Measurements from ENCODE around the gene GPC5.

Gene GPC5

DNA sequence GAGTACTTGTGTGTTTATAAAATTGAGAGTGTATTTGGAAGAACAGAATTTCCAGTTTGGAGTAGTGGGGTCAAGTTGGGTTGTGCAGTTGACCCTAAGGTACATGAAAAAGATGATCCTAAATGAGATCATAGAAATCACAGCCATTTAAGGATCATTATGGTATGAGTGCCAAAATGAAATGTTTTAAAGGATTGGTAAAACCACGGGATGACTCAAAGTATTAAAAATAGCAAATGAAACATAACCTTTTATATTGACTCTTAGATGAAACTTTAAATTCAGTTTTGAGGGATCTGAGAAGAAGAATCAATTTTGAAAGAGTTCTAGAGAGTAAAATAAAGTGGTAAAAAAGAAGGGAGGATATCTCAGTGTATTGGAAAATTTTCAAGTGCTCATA is 773.8 kb downstream of the GPC5 start:
- no peak for DNase-seq (ENCODE audit: low spot score)

DNA sequence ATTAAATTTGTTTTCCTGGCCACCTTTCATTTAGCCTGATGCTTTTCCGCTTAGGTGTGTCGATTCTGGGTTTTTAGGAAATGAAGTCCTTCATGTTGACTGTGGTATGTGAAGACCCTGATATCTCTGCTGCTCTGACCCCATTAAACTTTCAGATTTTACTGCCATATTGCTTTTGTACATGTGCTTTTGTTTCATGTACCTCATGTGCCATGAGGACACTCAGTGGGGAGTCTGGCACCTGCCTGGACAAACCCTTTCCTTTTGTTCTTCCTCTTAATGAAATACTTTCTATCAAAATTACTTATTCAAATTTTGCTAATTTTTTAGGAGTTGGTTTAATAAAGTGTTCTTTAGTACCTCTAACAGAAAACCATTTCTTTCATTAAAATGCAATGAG is 774.8 kb downstream of the GPC5 start:
- no peak for DNase-seq (ENCODE audit: low spot score)

DNA sequence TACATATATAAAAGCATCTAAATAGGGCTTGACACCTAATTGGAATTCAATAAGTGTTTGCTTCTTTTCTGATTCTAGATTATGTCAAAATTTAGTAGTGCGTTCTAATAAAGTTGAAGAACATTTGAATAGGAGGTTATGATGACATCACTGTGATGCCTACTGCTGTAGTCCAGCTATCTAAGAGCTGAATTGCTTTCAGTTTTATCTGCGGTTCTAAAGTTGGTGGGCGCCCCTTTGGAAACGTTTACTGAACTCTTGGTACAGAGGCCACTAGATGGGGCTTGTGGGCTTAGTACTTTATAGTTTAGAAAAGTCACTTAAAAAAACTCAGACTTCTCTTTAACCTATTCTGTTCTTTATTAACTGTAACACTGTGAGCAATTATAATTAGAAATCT is 776.9 kb downstream of the GPC5 start:
- peak; percentile 17 for DNase-seq (ENCODE audit: low spot score)

DNA sequence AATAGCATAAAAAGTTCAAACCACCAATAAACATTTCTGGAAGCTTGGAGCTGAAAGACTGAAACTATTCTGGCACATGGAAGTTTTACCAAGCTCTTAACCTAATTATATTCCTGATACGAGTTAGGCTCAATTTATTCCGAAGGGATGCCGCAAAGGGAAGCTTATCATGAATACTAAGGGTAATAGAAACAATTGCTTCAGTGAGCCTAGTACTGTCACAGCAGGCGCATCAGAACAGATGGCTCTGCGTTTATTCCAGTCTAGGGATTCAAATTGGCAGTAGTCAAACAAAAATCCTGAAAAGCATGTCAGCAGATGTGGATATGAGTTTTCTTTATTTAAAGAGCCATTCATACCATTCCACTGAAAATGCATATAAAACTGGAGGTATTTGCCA is 779.5 kb downstream of the GPC5 start:
- DNase-seq (ENCODE audit: low spot score): no peak

DNA sequence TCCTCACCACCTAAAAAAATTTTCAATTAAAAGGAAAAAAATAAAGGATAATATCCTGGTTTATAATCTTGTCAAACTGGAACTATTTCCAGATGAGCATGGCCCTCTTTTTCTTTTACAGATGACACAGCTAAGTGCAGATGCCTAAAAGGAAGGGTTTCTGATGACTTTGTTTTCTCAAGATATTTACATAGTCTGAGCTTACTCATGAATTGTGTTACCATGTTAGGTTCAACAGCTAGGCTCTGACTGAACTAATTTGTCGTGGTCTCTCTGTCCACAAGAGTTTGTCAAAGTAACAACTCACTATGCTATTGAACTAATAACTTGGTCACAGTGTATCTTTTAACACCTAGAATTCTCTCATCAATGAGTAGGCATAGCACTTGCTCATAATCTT is 780.8 kb downstream of the GPC5 start:
- no peak for DNase-seq (ENCODE audit: low spot score)

DNA sequence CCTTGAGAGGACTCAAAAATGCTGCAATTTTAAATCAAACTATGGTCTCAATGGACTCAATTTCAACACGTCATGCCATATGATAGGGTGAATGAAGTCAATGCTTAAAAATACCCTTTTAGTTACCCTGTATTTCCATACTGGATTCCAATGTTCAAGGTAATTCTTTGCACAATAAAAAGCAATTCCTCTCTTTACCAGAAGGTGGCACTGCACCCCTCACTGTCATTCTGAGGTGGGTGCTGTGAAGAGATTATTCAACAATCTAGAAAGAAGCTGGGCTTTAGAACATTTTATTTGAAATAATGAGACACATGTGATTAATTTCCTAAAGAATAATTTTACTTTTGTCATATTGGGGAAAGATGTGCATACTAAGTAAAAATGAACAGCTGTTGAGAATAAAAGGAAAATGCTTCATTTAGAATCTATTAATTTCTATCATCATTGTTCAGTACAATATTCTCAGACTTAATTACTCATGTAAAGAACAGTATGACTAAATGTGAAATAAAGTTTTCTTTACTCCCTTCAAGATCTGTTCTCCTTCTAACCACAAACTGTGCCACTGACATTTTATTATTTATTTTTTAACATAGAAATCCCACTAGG is 789.1 kb downstream of the GPC5 start:
- DNase-seq (ENCODE audit: low spot score): peak; percentile 33

DNA sequence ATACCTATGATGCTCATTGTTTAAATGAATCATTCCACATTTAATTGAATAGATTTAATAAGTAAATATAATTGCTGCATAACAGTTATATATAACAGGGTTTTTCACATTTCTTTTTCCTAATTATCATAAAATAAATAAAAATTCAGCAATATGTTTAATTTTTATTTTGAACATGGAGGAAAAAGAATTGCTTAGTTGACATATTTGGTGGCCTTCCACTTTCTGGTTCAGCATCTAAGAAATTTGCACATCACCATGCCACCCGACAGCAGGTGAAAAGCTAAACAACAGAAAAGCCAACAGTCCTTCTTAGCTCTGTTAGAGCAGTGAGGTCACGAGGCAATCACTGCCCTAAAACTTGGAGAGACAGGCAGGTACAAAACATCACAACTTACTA is 790.2 kb downstream of the GPC5 start:
- no peak for DNase-seq (ENCODE audit: low spot score)

DNA sequence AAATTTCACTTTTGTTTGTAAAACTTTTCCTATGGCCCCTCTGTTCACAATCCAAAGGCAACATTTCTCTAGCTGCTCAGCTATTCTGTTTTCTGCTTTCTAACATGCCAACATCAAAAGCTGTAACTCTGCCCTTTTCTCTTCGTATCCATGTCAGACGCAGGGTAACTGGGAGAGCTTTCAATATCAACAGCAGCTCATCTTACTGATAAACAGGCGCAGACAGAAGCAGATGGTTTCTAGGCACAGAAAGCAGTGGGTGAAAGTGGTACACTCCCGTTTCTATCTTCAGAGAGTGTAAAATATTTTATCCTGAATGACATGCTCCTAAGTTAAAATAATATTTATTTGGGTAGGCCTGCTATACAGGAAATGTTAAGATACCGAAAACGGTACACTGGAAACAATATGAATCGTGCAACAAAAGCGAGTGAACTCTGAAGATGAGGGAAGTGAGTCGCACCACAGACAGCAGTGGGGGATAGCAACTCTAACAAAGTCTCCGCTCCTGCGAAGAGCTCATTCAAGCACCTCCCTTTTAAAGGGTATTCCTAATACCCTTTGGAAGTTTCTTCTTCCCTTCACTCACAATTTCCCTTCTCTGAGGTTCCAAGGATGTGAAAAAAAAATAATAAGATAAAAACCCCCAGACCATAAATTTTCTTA is 798.3 kb downstream of the GPC5 start:
- DNase-seq (ENCODE audit: low spot score): no peak

DNA sequence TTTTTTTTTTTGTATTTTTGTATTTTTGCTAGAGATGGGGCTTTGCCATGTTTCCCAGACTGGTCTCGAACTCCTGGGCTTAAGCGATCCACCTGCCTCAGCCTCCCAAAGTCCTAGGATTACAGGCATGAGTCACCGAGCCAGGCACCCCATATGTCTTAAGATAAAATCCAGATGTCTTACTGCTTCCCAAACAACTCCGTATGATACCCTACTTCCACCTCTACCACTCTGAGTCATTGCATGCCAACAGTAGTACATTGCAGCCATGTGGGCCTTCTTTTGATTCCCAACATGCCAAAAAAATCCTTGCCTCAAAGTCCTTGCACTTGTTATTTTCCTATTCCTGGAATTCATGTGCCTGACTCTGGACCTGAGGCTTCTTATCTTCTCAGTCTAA is 799.2 kb downstream of the GPC5 start:
- DNase-seq (ENCODE audit: low spot score): no peak

DNA sequence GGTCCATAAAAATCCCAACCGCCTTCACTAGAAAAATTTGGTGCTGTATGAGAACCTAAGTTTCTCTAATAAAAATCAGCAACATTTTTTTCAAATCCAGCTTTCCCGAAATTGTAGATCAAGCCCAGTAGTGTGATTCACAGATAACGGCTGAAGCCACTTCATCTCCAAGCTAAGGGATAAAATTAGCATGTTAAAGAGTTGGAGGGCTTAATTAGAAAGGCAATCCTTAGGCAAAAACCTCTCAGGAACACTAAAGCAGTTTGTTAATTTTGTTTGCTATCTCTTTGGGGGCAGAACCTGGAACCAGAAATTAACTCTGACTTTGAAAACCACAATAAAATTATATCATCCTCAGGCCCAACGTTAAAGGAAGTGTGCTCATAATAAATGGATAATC is 820.2 kb downstream of the GPC5 start:
- DNase-seq (ENCODE audit: low spot score): no peak

DNA sequence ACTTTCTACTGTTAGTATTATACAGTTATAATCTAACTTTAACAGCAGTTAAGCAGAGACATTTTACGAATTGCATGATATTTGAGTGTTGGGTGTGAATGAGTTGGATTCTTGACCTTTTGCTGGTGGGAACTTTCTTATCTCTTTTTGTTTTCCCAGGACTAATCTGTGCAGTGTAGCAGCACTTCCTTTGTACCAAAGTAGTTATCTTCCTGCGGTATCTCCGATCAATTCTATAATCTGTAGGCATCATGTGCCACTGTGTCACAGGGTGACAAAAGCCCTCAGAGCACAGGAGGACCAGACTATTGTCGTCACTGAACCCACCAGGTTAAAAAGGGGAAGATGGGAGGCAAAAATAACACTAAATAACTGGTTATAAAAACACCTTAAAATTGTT is 823.5 kb downstream of the GPC5 start:
- no peak for DNase-seq (ENCODE audit: low spot score)

DNA sequence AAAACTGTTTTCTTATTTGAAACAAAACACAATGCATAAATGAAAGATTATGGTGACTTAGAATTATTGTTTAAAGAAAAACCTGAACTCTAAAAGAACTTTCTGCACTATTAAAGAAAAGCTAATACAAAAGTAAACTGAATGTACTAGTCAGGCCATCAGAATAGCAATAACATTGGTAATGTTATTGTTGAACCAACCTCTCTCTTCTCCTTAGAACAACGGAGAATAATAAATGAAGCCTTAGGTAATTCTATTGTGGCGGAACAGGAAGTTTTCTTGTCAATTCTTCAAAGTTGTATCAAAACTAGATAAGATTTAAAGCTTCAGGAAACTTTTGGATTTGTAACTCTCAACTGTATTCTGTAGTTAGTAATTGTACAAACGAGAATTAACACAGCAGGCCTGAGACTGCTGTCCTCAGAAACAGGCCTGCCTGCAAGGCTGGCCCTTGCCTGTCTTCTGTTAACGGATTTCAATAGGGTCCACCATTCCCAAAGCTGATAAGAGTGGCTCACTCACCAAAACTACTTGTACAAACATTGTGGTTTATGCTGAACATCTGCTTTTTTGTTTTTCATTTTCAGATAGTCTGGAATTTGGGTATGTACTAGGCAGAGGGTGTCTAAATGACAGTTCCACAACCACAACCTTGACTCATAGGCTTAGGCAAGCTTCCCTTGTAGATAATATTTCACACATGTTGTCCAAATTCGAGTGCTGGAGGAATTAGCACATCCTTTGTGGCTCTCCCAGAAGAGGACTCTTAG is 825.8 kb downstream of the GPC5 start:
- DNase-seq (ENCODE audit: low spot score): peak; percentile 1

DNA sequence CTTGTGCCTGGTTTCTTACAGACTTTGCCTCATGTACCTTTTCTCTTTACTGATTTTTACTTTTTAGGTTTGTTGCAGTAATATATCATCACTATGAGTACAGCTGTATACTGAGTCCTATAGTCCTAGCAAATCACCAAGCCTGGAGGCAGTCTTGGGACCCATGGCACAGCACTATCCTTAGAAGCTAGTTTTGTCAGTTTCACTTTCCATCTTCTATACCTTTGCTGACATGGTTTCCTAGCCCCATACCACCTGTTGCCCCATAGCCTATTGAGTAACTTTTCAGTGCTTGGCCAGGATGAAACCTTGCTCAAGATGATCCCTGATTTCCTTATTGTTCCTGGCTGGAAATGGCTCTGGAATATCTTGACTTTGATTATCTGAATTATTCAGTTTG is 826.4 kb downstream of the GPC5 start:
- DNase-seq (ENCODE audit: low spot score): no peak

DNA sequence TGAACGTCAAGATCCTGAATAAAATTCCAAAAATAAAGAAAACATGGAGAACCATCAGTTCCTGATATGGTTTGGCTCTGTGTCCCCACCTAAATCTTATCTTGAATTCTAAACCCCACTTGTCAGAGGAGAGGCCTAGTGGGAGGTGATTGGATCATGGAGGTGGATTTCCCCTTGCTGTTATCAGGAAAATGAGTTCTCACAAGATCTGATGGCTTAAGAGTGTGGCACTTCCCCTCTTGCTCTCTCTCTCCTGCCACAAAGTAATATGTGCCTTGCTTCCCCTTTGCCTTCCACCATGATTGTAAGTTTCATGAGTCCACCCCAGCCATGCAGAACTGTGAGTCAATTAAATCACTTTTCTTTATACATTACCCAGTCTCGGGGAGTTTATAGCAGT is 827.4 kb downstream of the GPC5 start:
- DNase-seq (ENCODE audit: low spot score): no peak

DNA sequence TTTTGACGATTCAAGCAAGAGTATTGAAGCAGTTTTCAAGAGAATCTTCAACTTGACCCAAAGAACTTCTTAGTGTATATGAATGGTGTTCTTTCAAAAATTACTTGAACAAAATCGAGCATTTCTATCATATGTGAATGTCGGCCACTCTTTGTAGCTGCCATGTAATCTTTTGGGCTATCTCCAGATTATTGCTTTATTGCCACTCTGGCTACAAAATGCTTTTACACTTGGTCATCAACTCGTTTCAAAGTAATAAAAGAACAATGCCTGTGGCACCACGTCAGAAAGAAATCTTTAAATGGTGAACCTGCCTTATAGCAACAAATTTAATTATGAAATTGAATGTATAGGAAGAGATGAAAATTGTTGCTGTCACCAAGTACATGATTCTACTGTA is 834.5 kb downstream of the GPC5 start:
- DNase-seq (ENCODE audit: low spot score): no peak

DNA sequence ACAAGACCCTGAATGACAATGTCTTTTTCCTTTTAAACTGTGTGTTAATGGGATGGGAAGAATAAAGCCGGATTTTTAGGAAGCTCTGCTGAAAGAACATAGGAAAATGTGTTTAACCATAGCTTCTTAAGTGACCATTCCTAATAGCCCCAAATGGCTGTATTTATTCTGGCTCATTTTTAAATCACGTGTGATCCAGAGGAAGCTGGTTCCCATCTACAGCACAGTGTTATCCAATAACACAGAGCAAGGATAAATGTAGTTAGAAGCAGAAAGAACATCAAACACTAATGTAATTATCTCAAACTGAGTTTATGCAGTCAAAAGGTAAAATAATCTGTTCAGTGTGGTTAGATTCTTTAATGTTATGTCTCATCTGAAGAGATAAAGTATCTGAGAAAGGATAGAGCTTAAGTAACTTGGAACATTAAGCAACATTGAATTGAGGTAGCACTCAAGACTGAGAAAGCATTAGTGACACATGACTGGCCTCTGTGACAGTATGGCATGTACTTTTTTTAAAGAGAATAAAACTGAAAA is 853.3 kb downstream of the GPC5 start:
- no peak for DNase-seq (ENCODE audit: low spot score)

DNA sequence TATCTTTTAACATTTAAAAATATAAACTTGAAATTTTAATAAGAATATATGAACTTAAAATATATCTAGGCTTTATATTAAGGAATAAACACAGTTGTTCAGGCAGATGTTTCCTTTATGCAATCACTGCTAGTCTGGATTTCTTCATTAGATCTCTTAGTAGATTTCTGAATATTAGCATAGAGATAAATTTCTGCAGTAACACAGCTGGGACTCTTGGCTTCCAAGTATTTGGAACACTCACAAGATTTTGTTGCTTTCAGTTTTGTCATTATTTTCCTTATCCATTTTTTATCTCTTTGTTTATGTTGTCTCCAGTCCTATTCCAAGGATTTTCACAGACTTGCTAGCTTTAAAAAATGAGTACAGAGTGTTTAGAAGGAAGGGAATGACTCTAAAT is 857.1 kb downstream of the GPC5 start:
- no peak for DNase-seq (ENCODE audit: low spot score)

DNA sequence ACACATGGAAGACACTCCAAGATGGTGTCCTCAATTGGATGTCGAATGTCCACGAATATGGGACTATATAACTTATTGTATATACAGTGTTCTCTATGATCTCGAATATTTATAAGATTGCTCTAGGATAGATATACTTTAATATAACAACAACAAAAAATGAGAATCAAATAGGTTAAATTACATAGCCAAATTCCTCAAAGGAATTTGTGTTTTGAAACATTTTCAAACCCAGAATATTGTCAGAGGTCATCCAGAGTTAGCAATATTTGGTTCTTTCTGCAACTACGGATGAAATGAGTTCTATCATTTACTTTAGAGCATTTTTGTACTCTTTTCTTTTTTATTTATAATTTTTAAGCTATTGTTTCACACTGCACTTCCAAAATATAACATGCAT is 857.8 kb downstream of the GPC5 start:
- no peak for DNase-seq (ENCODE audit: low spot score)

DNA sequence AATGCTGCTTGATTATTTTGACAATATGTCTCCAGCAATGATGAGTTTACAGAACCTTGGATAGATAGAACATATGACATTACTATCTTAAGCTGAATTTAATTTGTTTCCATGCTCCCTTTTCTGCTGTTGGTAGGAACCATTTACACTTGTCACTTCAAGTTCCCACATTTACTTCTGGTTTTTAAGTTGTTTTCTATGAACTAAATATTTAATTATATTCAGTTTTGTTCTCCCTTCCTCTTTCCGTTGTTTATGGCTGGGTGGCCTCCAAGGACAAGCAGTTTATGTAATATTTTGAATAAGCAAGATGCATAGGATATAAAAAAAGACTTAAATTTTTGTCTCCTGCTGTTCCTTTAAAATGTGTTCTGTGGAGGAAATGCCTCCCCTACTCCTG is 860.6 kb downstream of the GPC5 start:
- DNase-seq (ENCODE audit: low spot score): no peak

DNA sequence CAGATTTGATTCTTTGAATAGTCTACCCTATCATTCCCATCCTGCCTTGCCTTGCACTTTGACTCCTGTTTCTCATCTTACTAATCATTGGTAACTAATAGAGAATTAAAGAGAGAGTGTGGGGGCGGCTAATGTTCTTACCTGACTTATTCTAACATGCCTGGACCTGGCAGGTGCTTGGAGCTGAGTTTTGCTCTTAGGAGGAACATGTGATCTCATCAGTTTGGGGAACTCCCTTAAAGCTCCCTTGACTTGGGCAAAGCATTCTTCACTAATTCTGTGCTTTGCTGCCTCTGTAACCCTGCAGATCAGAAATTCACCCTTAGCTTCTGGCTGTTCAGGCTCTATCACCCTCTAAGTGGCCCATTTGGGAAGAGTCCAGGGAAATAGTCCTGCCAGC is 861.1 kb downstream of the GPC5 start:
- no peak for DNase-seq (ENCODE audit: low spot score)

DNA sequence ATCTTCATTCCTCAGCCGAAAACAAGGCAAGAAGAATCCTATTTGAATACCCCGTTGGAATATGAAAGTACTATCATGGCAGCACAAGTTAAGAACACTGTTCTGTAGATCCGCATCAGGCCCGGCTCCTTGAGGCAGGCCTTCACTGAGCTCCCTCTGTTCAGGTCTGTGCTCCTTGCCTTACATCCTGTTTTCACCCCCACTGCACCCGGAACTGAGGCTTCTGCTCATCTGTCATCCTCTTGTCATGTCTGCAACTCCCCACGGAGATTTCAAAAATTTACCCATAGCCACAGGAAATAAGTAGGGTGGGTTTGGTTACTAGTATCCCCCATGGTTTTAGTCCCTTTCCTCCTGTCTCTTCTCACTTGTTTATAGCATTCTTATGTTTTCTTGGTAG is 861.9 kb downstream of the GPC5 start:
- no peak for DNase-seq (ENCODE audit: low spot score)

DNA sequence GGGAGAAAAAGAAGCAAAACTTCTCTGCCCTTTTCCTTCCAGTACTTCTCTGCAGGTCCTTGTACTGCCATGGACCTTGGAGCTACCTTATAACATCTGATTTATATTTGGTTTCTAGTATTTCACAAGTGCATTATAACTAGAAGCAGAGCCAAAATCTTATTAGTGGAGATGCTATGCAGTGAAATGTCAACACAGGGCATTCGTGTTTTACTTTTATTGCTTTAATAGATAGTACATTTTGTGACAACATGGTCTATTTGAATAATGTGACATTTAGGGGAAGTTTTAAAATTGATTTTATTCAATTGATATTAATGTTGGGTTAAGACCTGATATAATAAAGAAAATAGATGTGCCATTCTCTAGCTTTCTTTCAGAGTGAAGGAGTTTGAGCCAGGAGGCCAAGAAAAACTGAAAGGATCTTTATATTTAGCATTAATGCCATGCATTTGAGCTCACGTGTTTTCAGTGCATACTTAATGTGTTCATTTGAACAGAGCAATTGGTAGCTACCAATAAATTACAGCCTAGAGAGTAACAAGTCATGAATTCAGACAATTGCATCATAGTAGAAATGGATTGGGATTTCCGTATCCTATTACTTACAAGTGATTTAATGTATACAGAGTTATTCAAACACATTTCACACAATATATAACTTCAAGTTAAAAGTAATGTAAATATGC is 863.8 kb downstream of the GPC5 start:
- DNase-seq (ENCODE audit: low spot score): no peak

DNA sequence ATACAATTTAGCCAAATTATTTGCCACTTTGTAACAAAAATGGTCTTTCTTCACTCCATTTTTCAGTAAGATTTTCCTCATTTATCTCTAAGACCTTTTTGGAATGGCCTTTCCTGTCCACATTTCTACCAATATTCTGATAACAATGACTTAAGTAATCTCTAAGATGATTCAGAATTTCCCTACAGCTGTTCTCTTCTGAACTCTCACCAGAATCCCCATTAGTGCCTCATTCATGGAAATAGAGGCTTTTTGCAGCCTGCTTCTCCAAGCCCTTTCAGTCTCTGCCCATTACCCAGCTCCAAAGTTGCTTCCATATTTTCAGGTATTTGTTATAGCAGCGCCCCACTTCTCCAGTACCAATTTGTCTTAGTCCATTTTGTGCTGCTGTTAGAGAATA is 867.0 kb downstream of the GPC5 start:
- no peak for DNase-seq (ENCODE audit: low spot score)
